ENCODE data around the gene CDK14.

The CDK14 gene

GRCh38 chr7:91228927-91229558 lies 632.9 kb downstream of the CDK14 start:
- CTCF ChIA-PET = interaction anchor here (0.9 kb wide), 1 partner anchor 17 kb away, joined by 3 read pairs; no protein-coding TSS in a partner anchor
- no peak for DNase-seq
- H3K36me3 Mint-ChIP-seq = no peaks in the 10 kb centered on the region

GRCh38 chr7:91230100-91230499 lies 634.0 kb downstream of the CDK14 start:
- Mint-ChIP-seq H3K4me1 (no peaks in the 10 kb centered on the region), H3K9me3 (no peaks in the 10 kb centered on the region), H3K36me3 (no peaks in the 10 kb centered on the region), H3K27ac (no peak overlapping the region), H3K27me3 (no peaks in the 10 kb centered on the region), H3K4me3 (no peak overlapping the region)
- CTCF ChIA-PET = no interaction called here
- DNase-seq = no peak

More at GRCh38 chr7:91228927-91229558, 632.9 kb downstream of the CDK14 start:
- H3K4me1 Mint-ChIP-seq = no peaks in the 10 kb centered on the region
- H3K9me3 Mint-ChIP-seq = no peaks in the 10 kb centered on the region
- no peaks in the 10 kb centered on the region for H3K27me3 Mint-ChIP-seq
- no peak overlapping the region for H3K27ac Mint-ChIP-seq
- no peak overlapping the region for H3K4me3 Mint-ChIP-seq

- Mint-ChIP-seq H3K27me3 (no peaks in the 10 kb centered on the region), H3K4me3 (no peak overlapping the region), H3K9me3 (no peaks in the 10 kb centered on the region), H3K36me3 (no peaks in the 10 kb centered on the region), H3K27ac (no peak overlapping the region), H3K4me1 (no peaks in the 10 kb centered on the region)
- no peak for DNase-seq
- CTCF ChIA-PET = no interaction called here
Measured at GRCh38 chr7:91230503-91230902, 634.4 kb downstream of the CDK14 start.

GRCh38 chr7:91233212-91233611 lies 637.1 kb downstream of the CDK14 start:
- no peak overlapping the region for H3K27ac Mint-ChIP-seq
- H3K36me3 Mint-ChIP-seq = no peaks in the 10 kb centered on the region
- H3K4me1 Mint-ChIP-seq = no peaks in the 10 kb centered on the region
- no peak for DNase-seq
- no peaks in the 10 kb centered on the region for H3K9me3 Mint-ChIP-seq
- H3K4me3 Mint-ChIP-seq = no peak overlapping the region
- CTCF ChIA-PET = no interaction called here
- H3K27me3 Mint-ChIP-seq = no peaks in the 10 kb centered on the region

- CTCF ChIA-PET = no interaction called here
- Mint-ChIP-seq H3K4me3 (no peak overlapping the region), H3K27me3 (no peaks in the 10 kb centered on the region), H3K27ac (no peak overlapping the region), H3K36me3 (no peaks in the 10 kb centered on the region), H3K4me1 (no peaks in the 10 kb centered on the region), H3K9me3 (no peaks in the 10 kb centered on the region)
- DNase-seq = no peak
Measured at GRCh38 chr7:91235211-91235832, 639.2 kb downstream of the CDK14 start.

GRCh38 chr7:91239171-91239604 lies 643.1 kb downstream of the CDK14 start:
- Mint-ChIP-seq H3K27ac (no peak overlapping the region), H3K27me3 (no peaks in the 10 kb centered on the region), H3K36me3 (no peaks in the 10 kb centered on the region), H3K9me3 (no peaks in the 10 kb centered on the region), H3K4me1 (no peaks in the 10 kb centered on the region), H3K4me3 (no peak overlapping the region)
- no peak for DNase-seq
- CTCF ChIA-PET = no interaction called here

- CTCF ChIA-PET = interaction anchor here (1.0 kb wide), 1 partner anchor 9 kb away, joined by 3 read pairs; no protein-coding TSS in a partner anchor
- Mint-ChIP-seq H3K4me1 (no peaks in the 10 kb centered on the region), H3K9me3 (no peaks in the 10 kb centered on the region)
Measured at GRCh38 chr7:91239772-91240171, 643.7 kb downstream of the CDK14 start.

GRCh38 chr7:91240376-91240941 lies 644.3 kb downstream of the CDK14 start:
- Mint-ChIP-seq H3K4me3 (no peak overlapping the region), H3K27ac (no peak overlapping the region), H3K36me3 (no peaks in the 10 kb centered on the region), H3K27me3 (no peaks in the 10 kb centered on the region), H3K4me1 (no peaks in the 10 kb centered on the region), H3K9me3 (no peaks in the 10 kb centered on the region)
- DNase-seq = no peak
- CTCF ChIA-PET = interaction anchor here (1.0 kb wide), 1 partner anchor 9 kb away, joined by 3 read pairs; no protein-coding TSS in a partner anchor

More at GRCh38 chr7:91239772-91240171, 643.7 kb downstream of the CDK14 start:
- no peak overlapping the region for H3K4me3 Mint-ChIP-seq
- no peaks in the 10 kb centered on the region for H3K36me3 Mint-ChIP-seq
- H3K27ac Mint-ChIP-seq = no peak overlapping the region
- H3K27me3 Mint-ChIP-seq = no peaks in the 10 kb centered on the region
- DNase-seq = no peak

GRCh38 chr7:91242097-91242844 lies 646.1 kb downstream of the CDK14 start:
- DNase-seq = no peak
- no peaks in the 10 kb centered on the region for H3K36me3 Mint-ChIP-seq
- H3K27ac Mint-ChIP-seq = no peak overlapping the region
- H3K9me3 Mint-ChIP-seq = no peaks in the 10 kb centered on the region
- CTCF ChIA-PET = no interaction called here
- H3K27me3 Mint-ChIP-seq = no peaks in the 10 kb centered on the region
- no peak overlapping the region for H3K4me3 Mint-ChIP-seq
- H3K4me1 Mint-ChIP-seq = no peaks in the 10 kb centered on the region

- CTCF ChIA-PET = no interaction called here
- H3K27ac Mint-ChIP-seq = no peak overlapping the region
- H3K9me3 Mint-ChIP-seq = no peaks in the 10 kb centered on the region
- no peaks in the 10 kb centered on the region for H3K36me3 Mint-ChIP-seq
- H3K4me3 Mint-ChIP-seq = no peak overlapping the region
- H3K27me3 Mint-ChIP-seq = no peaks in the 10 kb centered on the region
- DNase-seq = no peak
- H3K4me1 Mint-ChIP-seq = no peaks in the 10 kb centered on the region
Measured at GRCh38 chr7:91243591-91244301, 647.6 kb downstream of the CDK14 start.

GRCh38 chr7:91247500-91247899 lies 651.4 kb downstream of the CDK14 start:
- DNase-seq = no peak
- H3K9me3 Mint-ChIP-seq = no peaks in the 10 kb centered on the region
- H3K4me3 Mint-ChIP-seq = no peak overlapping the region
- H3K4me1 Mint-ChIP-seq = no peaks in the 10 kb centered on the region
- no peak overlapping the region for H3K27ac Mint-ChIP-seq
- peaks cover 3% of the 10 kb centered on the region for H3K27me3 Mint-ChIP-seq
- H3K36me3 Mint-ChIP-seq = no peaks in the 10 kb centered on the region
- CTCF ChIA-PET = no interaction called here

- no peak for DNase-seq
- no peak overlapping the region for H3K27ac Mint-ChIP-seq
- no peak overlapping the region for H3K4me3 Mint-ChIP-seq
- no peaks in the 10 kb centered on the region for H3K4me1 Mint-ChIP-seq
- peaks cover 3% of the 10 kb centered on the region for H3K27me3 Mint-ChIP-seq
- no peaks in the 10 kb centered on the region for H3K36me3 Mint-ChIP-seq
- CTCF ChIA-PET = interaction anchor here (1.2 kb wide), 1 partner anchor 9 kb away, joined by 3 read pairs; no protein-coding TSS in a partner anchor
- no peaks in the 10 kb centered on the region for H3K9me3 Mint-ChIP-seq
Measured at GRCh38 chr7:91248996-91249395, 652.9 kb downstream of the CDK14 start.

GRCh38 chr7:91249506-91250233 lies 653.5 kb downstream of the CDK14 start:
- H3K4me3 Mint-ChIP-seq = no peak overlapping the region
- H3K9me3 Mint-ChIP-seq = no peaks in the 10 kb centered on the region
- DNase-seq = no peak
- H3K27me3 Mint-ChIP-seq = peaks cover 3% of the 10 kb centered on the region
- CTCF ChIA-PET = interaction anchor here (1.2 kb wide), 1 partner anchor 9 kb away, joined by 3 read pairs; no protein-coding TSS in a partner anchor
- no peaks in the 10 kb centered on the region for H3K36me3 Mint-ChIP-seq
- H3K4me1 Mint-ChIP-seq = no peaks in the 10 kb centered on the region
- H3K27ac Mint-ChIP-seq = no peak overlapping the region
